Activated gamma-delta T cell treated with anti-CD3 and anti-CD28 coated beads, Interleukin-2, amount 50 U/mL, for 16 hours (primary cell): ENCODE results near the gene EDRF1.
"Not testable (repeated sequence)": the region's sequence is repeated elsewhere in the genome, so short reads cannot be mapped to it uniquely, and the experiment has no call there.

ENCODE experiments used
- DNase-seq: peaks from one replicate; pipeline ENCODE4 v3.0.0-alpha.2; 2020; ENCODE audit warnings: low read depth

Gene EDRF1, protein sequence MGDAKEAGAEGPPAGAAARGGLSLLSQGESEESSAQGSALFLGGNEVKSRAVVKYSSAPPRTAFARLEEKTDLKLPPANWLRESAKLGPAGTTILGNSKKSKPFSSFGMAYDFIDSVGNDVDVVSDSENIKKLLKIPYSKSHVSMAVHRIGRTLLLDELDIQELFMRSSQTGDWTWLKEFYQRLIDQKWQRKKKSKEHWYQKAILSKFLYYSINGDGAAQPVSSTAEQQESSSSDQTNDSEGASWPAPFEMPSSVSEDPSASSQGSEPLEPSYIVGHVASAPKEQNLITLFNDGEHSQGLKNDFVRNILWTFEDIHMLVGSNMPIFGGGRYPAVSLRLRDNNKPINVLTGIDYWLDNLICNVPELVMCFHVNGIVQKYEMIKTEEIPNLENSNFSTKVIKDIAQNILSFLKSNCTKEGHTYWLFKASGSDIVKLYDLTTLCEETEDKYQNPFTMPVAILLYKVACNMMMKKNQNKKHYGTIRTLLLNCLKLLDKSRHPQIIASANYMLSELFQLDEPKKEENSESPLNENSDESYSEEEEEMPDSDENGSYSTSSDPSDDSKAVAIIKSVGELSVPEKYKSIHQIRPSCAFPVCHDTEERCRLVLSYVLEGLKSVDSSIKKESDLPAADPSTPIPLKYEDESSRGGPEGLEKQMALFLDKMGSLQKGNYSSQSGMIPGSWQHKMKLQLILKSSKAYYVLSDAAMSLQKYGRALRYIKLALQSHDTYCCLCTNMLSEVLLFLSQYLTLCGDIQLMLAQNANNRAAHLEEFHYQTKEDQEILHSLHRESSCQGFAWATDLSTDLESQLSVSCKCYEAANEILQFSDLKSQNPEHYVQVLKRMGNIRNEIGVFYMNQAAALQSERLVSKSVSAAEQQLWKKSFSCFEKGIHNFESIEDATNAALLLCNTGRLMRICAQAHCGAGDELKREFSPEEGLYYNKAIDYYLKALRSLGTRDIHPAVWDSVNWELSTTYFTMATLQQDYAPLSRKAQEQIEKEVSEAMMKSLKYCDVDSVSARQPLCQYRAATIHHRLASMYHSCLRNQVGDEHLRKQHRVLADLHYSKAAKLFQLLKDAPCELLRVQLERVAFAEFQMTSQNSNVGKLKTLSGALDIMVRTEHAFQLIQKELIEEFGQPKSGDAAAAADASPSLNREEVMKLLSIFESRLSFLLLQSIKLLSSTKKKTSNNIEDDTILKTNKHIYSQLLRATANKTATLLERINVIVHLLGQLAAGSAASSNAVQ

GRCh38 chr10:125719173-125720001 is at the start of gene EDRF1:
EDRF1 (plus strand) TSS chr10:125719709; CDS start chr10:125719808, 99 bp downstream.
- peak; percentile 98 for DNase-seq

DNA sequence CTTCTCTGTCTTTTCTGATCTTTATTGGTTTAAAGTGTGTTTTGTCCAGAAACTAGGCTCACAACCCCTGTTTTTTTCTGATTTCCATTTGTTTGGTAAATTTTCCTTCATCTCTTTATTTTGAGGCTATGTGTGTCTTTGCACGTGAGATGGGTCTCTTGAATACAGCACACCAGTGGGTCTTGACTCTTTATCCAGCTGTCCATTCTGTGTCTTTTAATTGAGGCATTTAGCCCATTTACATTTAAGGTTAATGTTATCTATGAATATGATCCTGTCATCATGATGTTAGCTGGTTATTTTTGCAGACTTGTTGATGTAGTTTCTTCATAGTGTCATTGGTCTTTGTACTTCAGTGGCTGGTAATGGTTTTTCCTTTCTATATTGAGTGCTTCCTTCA is 46.6 kb upstream of the EDRF1 start:
- DNase-seq, result no peak

DNA sequence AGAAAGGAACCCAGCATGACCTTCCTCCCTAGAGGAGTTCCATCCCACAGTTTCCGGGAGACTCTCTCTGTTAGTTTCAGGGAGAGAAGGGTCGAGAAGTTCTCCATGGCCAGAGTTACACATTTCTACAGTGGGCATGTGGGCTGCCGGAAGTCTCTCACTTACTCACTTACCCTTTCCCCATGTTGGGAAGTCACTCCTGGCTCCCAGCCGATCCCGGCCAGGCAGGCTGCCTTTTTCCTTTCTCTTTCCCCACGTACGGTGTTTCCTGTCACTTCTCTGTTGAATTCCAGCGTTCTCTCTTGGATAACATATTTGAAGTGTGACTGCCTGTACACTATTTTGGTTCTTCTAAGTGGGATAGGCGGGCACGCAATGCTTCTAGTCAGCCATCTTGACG is 40.1 kb upstream of the EDRF1 start:
- no peak for DNase-seq

GRCh38 chr10:125683063-125683462 is 36.4 kb upstream of the EDRF1 start, which contains the start of gene TEX36:
TEX36 (minus strand) TSS chr10:125683163; CDS start chr10:125682989, 174 bp downstream.
- DNase-seq, result no peak

DNA sequence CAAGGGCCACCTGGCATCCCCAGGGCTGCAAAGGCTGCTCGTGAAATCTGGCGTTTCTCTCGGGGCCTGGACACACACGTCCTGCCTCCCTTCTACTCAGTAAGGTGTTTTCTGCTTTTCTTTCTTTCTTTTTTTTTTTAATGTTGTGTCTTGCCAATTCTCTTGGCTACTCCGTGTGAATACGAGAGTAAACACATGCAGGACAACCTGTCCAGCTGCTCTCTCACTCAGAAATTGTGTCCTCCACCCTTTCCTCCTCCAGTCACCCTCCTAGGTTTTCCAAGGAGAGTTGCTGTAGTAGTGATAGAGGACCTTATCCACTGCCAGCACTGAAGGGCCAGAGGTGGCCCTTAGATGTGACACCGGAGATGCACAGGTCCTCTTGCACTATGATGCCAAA is 35.7 kb upstream of the EDRF1 start:
- no peak for DNase-seq

GRCh38 chr10:125684581-125684980 is 34.9 kb upstream of the EDRF1 start:
- no peak for DNase-seq

GRCh38 chr10:125687507-125688185 is 31.9 kb upstream of the EDRF1 start:
- DNase-seq, result no peak

DNA sequence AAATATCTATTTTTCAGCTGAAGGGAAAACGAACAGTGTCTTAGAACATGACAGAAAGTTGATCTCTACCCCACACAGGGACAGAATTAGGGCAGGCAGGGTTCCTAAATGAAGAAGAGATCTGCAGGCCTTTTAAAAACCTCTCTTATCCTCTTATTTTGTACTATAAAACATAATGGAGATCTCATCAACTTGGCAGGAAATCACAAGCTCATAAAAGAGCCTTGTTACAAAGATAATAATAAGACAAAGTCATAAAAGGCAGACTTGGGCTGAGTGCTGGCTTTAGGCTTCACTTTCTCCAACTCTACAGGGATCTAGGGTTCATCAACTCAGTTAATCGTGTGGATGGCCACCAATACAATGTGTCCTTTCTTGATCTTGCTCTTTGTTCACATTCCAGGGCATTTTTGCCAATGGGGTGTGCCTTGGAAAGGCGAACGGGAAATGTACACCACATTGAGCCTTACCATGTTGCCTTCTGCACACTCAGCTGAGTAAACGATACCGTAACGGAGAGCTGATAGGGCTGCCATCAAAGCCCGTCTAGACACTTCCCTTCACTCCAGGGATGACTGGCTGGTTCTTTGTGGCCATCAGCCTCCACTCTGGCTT is 29.4 kb upstream of the EDRF1 start:
- no peak for DNase-seq

DNA sequence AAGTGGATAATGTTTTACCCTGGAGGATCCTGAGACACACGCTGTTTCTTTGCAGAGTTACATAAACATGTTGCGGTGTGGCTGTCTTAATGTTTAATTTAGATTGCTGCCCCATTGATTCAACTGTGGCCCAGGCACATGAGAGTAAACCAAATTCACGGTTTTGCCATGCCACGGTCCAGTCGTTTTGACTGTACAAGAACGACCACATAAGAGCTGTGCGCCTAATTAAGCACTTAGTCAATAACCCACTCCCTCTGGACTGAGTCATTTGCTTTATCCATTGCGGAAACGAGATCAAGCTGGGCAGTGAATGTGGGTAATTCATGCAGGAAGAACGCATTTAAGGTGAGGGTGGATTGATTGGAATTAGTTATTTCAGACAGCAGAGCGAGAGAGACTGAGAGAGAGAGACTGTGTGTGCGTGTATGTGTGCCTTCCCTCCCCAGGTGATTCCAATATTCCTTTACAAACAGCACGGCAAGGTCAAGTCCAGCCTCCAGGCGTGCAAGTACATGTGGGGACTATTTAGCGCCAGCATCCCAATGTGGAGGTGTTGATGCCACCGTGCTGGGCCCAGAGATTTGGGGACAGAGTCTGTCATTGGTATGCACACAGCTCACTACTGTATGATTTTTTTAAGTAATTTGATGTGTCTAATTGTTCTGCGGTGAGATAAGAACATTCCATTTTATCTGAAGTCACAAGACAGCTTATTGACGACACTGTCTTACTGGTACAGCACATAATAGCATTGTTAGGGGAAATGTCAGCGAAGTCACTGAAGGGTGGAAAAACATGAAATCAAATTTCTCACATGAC is 28.1 kb upstream of the EDRF1 start:
- no peak for DNase-seq

GRCh38 chr10:125692196-125692595 is 27.3 kb upstream of the EDRF1 start:
- DNase-seq, result no peak

GRCh38 chr10:125692601-125693523 is 26.6 kb upstream of the EDRF1 start:
- no peak for DNase-seq

GRCh38 chr10:125693524-125693847 is 26.0 kb upstream of the EDRF1 start:
- DNase-seq, result no peak

DNA sequence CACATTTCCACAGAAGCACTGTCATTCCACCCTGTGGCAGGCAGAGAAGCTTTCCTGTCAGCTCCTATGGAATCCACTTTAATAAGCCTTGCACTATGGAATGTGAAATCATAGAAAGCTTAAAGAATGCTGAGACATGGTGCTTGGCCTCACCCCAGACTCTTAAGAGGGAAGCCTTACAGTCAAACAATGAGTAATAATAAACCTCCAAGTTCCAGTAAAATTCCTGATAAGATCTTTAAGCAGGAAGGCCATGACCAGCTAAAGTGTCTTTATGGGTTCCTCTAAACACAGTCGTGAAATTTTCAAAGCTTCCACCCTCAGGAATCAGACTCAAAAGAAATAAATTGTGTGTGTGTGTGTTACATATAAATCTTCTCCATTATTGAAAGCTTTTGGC is 24.6 kb upstream of the EDRF1 start:
- no peak for DNase-seq

- not testable (repeated sequence) for DNase-seq
Measured at GRCh38 chr10:125696884-125697283, 22.6 kb upstream of the EDRF1 start.

GRCh38 chr10:125698481-125698998 is 21.0 kb upstream of the EDRF1 start:
- no peak for DNase-seq

- no peak for DNase-seq
Measured at GRCh38 chr10:125699562-125700143, 19.9 kb upstream of the EDRF1 start.

- no peak for DNase-seq
Measured at GRCh38 chr10:125700355-125700911, 19.1 kb upstream of the EDRF1 start.
